ENCODE results near the gene RAB33B.
"Not testable (repeated sequence)": the region's sequence is repeated elsewhere in the genome, so short reads cannot be mapped to it uniquely, and the experiment has no call there.

RAB33B gene

DNA sequence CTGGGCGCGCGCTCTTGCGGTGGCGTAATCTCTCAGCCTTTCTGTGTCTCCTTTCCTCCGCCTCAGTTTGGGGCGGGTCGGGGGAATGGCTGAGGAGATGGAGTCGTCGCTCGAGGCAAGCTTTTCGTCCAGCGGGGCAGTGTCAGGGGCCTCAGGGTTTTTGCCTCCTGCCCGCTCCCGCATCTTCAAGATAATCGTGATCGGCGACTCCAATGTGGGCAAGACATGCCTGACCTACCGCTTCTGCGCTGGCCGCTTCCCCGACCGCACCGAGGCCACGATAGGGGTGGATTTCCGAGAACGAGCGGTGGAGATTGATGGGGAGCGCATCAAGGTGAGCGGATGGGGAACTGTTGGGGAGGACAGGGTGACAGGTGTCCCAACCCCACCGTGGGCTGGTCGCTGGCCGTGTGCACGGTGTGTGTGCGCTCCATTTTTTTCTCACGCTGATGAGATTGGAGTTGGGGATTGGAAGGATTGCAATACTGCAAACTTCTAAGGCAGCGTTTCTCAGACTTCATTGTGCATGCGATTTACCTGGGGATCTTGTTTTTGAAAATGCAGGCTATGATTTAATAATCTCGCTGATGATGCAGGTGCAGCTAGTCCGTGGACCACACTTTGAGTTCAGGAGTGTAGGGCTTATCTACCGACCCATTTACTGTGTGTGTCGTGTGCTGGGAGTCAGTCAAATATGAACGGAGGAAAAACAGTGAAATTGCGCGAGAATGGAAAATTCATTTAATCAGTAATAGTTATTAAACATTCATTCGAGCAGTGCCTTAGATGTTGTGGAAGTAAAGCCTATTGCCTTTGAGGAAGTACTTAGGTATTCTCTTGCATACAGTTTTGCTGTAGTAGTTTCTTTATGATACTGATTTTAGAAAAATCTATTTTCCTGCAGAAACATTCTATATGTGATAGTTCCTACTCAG lies at the start of gene RAB33B:
RAB33B (plus strand) TSS at position 11 of the 935 bp plus-strand sequence; CDS start at position 86, 75 bp downstream.
- peak within 1 kb of the TSS; percentile 89 for H3K27ac ChIP-seq
- TF ChIP-seq ZFX (IDR thresholded peaks at IDR 0.05): no peak
- TF ChIP-seq, protein P1, sequence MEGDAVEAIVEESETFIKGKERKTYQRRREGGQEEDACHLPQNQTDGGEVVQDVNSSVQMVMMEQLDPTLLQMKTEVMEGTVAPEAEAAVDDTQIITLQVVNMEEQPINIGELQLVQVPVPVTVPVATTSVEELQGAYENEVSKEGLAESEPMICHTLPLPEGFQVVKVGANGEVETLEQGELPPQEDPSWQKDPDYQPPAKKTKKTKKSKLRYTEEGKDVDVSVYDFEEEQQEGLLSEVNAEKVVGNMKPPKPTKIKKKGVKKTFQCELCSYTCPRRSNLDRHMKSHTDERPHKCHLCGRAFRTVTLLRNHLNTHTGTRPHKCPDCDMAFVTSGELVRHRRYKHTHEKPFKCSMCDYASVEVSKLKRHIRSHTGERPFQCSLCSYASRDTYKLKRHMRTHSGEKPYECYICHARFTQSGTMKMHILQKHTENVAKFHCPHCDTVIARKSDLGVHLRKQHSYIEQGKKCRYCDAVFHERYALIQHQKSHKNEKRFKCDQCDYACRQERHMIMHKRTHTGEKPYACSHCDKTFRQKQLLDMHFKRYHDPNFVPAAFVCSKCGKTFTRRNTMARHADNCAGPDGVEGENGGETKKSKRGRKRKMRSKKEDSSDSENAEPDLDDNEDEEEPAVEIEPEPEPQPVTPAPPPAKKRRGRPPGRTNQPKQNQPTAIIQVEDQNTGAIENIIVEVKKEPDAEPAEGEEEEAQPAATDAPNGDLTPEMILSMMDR (conservative IDR thresholded peaks at IDR 0.05): no peak

DNA sequence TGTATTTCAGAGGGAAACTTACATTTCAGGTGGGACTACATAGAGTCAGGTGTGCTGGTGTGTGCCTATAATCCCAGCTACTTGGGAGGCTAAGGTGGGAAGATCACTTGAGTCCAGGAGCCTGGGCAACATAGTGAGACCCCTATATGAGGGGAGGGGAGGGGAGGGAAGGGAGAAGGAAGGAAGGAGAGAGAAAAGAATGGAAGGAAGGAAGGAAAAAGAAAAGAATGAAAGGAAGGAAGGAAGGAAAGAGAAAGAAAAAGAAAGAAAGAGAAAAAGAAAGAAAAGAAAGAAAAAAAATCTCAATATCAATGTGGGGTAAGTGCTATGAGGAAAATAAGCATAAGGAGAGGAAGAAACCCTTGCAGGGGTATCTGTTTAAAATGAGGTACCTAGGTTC lies 43.6 kb upstream of the RAB33B start:
- H3K27ac ChIP-seq: no peak overlapping the region
- TF ChIP-seq, protein P1 (conservative IDR thresholded peaks at IDR 0.05): no peak
- TF ChIP-seq ZFX (IDR thresholded peaks at IDR 0.05): no peak

DNA sequence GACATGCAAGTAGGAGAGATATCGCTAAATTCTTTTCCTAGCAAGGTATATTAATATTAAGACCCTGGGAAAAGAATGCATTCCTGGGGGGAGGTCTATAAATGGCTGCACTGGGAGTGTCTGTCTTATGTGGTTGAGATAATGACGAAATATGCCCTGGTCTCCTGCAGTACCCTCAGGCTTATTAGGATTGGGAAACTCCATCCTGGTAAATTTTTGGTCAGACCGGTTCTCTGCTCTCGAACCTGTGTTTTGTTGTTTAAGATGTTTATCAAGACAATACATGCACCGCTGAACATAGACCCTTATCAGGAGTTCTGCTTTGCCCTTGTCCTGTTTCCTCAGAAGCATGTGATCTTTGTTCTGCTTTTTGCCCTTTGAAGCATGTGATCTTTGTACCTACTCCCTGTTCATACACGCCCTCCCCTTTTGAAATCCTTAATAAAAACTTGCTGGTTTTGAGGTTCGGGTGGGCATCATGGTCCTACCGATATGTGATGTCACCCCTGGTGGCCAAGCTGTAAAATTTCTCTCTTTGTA lies 39.2 kb upstream of the RAB33B start:
- H3K27ac ChIP-seq: not testable (repeated sequence)

DNA sequence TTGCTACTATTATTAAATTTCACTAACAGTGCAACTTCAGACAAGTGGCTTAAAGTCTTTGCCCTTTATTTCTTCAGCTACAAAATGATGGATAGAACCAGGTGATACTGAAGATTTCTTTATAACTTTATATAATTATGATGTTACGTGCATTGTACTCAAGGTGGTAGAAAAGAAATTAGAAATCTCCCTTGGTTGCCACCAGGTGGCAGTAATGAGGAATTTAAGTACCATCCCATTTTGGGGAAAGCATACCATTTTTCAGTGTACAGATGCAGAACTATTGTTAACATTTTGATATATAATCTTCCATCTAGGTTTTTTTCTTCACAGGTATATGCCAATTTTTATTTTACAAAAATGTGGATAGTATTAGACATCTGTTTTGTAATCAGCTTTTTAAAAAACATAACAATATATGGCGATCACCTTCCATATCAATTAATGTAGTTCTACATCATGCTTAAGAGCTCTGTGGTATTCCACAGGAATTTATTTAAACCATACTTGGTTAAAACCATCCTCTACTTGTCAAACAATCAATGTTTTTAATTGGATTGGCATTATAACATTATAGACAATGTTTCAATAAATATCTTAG lies 37.7 kb upstream of the RAB33B start:
- H3K27ac ChIP-seq: no peak overlapping the region
- TF ChIP-seq, protein P1 (conservative IDR thresholded peaks at IDR 0.05): peak; percentile 79
- no peak for TF ChIP-seq ZFX (IDR thresholded peaks at IDR 0.05)

DNA sequence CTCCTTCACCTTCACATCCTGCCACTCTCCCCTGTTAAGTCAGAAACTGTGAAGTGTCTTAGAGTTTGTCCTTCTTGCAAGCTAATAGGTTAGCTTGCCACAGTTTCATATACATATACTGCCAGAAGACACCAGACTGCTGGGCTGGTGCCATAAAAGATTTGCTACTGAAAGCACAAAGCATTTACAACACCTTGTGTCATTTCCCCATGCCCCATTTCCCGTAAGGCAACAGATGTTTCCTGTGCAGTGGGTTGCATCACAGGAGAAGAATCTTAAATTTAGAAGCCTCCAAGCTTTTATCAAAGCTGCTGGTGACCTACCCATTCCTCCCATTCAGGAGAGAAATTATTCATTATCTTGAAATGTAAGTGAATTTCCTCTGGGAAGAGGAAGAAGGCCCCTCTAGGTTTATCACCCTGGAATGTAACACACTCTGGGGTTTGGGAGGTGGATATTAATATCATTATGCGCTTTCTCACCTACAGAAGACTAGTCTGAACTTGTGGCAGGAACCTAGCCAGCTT lies 34.5 kb upstream of the RAB33B start:
- no peak overlapping the region for H3K27ac ChIP-seq

DNA sequence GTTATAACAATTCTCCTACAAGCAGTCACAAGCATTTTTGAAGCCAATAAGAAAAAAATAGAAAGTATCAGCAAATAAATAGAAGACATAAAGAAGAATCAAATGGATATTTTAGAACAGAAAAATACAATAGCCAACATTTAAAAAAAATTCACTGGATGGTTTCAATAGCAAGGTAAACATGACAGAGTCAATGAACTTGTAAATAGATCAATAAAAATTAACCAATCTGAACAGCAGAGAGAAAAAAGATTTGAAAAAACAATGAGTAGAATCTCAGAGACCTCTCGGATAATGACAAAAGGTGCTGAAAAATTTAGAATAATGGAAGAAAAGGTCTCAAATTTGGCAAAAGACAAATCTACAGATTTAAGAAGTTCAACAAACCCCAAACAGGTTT lies 33.3 kb upstream of the RAB33B start:
- no peak overlapping the region for H3K27ac ChIP-seq
- no peak for TF ChIP-seq ZFX (IDR thresholded peaks at IDR 0.05)
- TF ChIP-seq, protein P1 (conservative IDR thresholded peaks at IDR 0.05): no peak

More for the DNA sequence above, 34.5 kb upstream of the RAB33B start:
- no peak for TF ChIP-seq ZFX (IDR thresholded peaks at IDR 0.05)
- TF ChIP-seq, protein P1 (conservative IDR thresholded peaks at IDR 0.05): no peak

DNA sequence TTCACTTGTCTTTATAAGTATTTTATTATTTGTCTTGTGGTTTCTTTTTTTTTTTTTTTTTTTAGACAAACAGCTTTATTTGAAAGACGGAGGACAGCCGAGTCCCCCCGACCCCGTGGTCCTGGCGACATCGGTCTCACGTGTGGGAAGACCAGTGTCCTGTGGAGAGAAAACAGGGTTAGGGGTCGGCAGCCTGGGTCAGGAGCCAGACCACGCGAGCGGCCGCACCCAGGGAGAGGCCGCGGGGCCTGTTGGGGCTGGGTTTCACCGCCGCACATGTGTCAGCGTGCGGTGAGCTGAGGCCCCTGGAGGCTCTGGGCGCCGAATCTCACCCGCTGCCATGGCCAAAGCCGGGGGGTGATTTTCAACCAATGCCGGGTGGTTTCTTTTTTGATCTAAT lies 17.8 kb upstream of the RAB33B start:
- TF ChIP-seq ZFX (IDR thresholded peaks at IDR 0.05): no peak
- TF ChIP-seq, protein P1 (conservative IDR thresholded peaks at IDR 0.05): no peak
- H3K27ac ChIP-seq: no peak overlapping the region
